GM13976 (cell line): ENCODE results near the gene LRRK2.

Experiments used
- DNase-seq: peaks from one replicate; pipeline ENCODE4 v3.0.0; 2012; ENCODE audit warnings: low spot score
- CTCF ChIP-seq: IDR thresholded peaks from 2 replicates; pipeline ENCODE4 v1.5.1; 2012; ENCODE audit warnings: borderline replicate concordance, mild to moderate bottlenecking; ENCODE audit not compliant: insufficient read depth; ENCODE audit errors: extremely low read depth, missing control alignments, control extremely low read depth
- in situ Hi-C: fragments of 300-500 bp; cut with MboI; formaldehyde crosslinking; loops from one replicate; pipeline ENCODE4 v1.12.0; 2022; ENCODE audit warnings: low sequenced_read_pairs, mixed read lengths, inconsistent platforms; ENCODE audit not compliant: unreplicated experiment

LRRK2 gene

GRCh38 chr12:40224439-40225291 is at the start of gene LRRK2:
TSS of gene LRRK2 (plus strand) at chr12:40224997. CDS start at chr12:40225132, 135 bp downstream.
- DNase-seq = peak; percentile 54

GRCh38 chr12:40175045-40175444 is 49.8 kb upstream of the LRRK2 start:
- TF ChIP-seq CTCF = no peak
- DNase-seq = no peak
- in situ Hi-C loops = no loop called here

More at GRCh38 chr12:40224439-40225291, at the start of gene LRRK2:
- in situ Hi-C loops = no loop called here
- TF ChIP-seq CTCF = no peak

GRCh38 chr12:40175489-40175888 is 49.3 kb upstream of the LRRK2 start:
- no peak for TF ChIP-seq CTCF
- in situ Hi-C loops = no loop called here
- DNase-seq = no peak

- in situ Hi-C loops = no loop called here
- no peak for TF ChIP-seq CTCF
Measured at GRCh38 chr12:40178701-40179100, 46.1 kb upstream of the LRRK2 start.

GRCh38 chr12:40181490-40181889 is 43.3 kb upstream of the LRRK2 start:
- no peak for DNase-seq
- TF ChIP-seq CTCF = no peak
- in situ Hi-C loops = no loop called here

More at GRCh38 chr12:40178701-40179100, 46.1 kb upstream of the LRRK2 start:
- no peak for DNase-seq

GRCh38 chr12:40183715-40184114 is 41.1 kb upstream of the LRRK2 start:
- no peak for TF ChIP-seq CTCF
- in situ Hi-C loops = no loop called here
- no peak for DNase-seq
